ENCODE data around the gene KCNA2. TPM values are rescaled to one million over a fixed set of nuclear protein-coding genes. Genes with fewer than 3 reads are reported as not detected.

Gene KCNA2
- polyA plus RNA-seq, 1 of the 3 experiments (the other 2 are of a cell fraction): not detected

- TF ChIP-seq NFIC (IDR thresholded peaks at IDR 0.05; ENCODE audit: borderline replicate concordance): no peak
- no peak for TF ChIP-seq NRF1 (IDR thresholded peaks at IDR 0.05; ENCODE audit: low read depth, low read length)
- TF ChIP-seq RXRA (IDR thresholded peaks at IDR 0.05; ENCODE audit: borderline replicate concordance, low read depth): no peak
- TF ChIP-seq MXI1 (IDR thresholded peaks at IDR 0.05; ENCODE audit: low read depth, low read length): no peak
- TF ChIP-seq TCF12 (IDR thresholded peaks at IDR 0.05): no peak
- no peak for TF ChIP-seq PBX3 (IDR thresholded peaks at IDR 0.05)
- TF ChIP-seq TEAD4 (IDR thresholded peaks at IDR 0.05; ENCODE audit: borderline replicate concordance, insufficient read depth): no peak
- no peak for TF ChIP-seq FOSL2 (IDR thresholded peaks at IDR 0.05; ENCODE audit: borderline replicate concordance, low read depth)
- TF ChIP-seq GATA2 (CRISPR knock-in tag; IDR thresholded peaks at IDR 0.05): no peak
- TF ChIP-seq CTCF (IDR thresholded peaks at IDR 0.05): no peak
- TF ChIP-seq FOXJ3 (CRISPR knock-in tag; IDR thresholded peaks at IDR 0.05): no peak
- TF ChIP-seq USF1 (IDR thresholded peaks at IDR 0.05; ENCODE audit: borderline replicate concordance, low read depth): no peak
- TF ChIP-seq REST (IDR thresholded peaks at IDR 0.05; ENCODE audit: low read depth, low read length): no peak
- no peak for TF ChIP-seq EZH2phosphoT487 (IDR thresholded peaks at IDR 0.05; ENCODE audit: borderline replicate concordance, low read depth)
- no peak for TF ChIP-seq RCOR1 (IDR thresholded peaks at IDR 0.05; ENCODE audit: low read length)
- TF ChIP-seq CHD2 (IDR thresholded peaks at IDR 0.05; ENCODE audit: low read length, partially characterized antibody): no peak
- no peak for TF ChIP-seq POLR2AphosphoS5 (IDR thresholded peaks at IDR 0.05; ENCODE audit: low read depth, low read length)
- no peak for TF ChIP-seq USF2 (IDR thresholded peaks at IDR 0.05; ENCODE audit: borderline replicate concordance, low read depth, low read length)
- no peak for TF ChIP-seq ZBTB33 (IDR thresholded peaks at IDR 0.05; ENCODE audit: borderline replicate concordance, low read depth)
- H3F3A ChIP-seq (replicated peaks; ENCODE audit: insufficient read depth): no peaks in the 10 kb centered on the region
- WGBS (ENCODE audit: low lambda C conversion rate): 38% methylated on average over 2 of the region's 2 CpGs
- H3K79me2 ChIP-seq (ENCODE audit: insufficient read depth): no peaks in the 10 kb centered on the region
- no peak for DNase-seq
- CTCF ChIA-PET: interaction anchor here (1.3 to 22.5 kb wide), 6 partner anchors 9 to 149 kb away, joined by 4 to 204 read pairs (median 8); no protein-coding TSS in a partner anchor
- no peak overlapping the region for H3K27ac ChIP-seq (ENCODE audit: low read depth in 2 of 2, low read length in 1 of 2)
- H3K4me2 ChIP-seq: no peak overlapping the region
- no peaks in the 10 kb centered on the region for H4K20me1 ChIP-seq (ENCODE audit: insufficient read depth)
- no peaks in the 10 kb centered on the region; a peak in 1 of 4 replicates for H3K4me1 ChIP-seq (ENCODE audit: control insufficient read depth in 1 of 2, insufficient read depth in 2 of 2, low read depth in 1 of 2, low read length in 1 of 2)
- no peaks in the 10 kb centered on the region for H3K36me3 ChIP-seq (replicated peaks in 1 of 2; ENCODE audit: control insufficient read depth in 1 of 2, insufficient read depth in 2 of 2, low read length in 1 of 2)
- peaks cover 11% of the 10 kb centered on the region; the same call in 1 of the 2 replicates for H3K27me3 ChIP-seq (ENCODE audit: insufficient read depth)
- H2AFZ ChIP-seq (ENCODE audit: low read depth): no peak overlapping the region
- no peak overlapping the region for H3K9ac ChIP-seq
- H3K9me3 ChIP-seq: no peaks in the 10 kb centered on the region
- POLR2A ChIA-PET: no interaction called here
- H3K9me2 ChIP-seq: no peaks in the 10 kb centered on the region
- H3K4me3 ChIP-seq (ENCODE audit: low read depth in 2 of 2, low read length in 1 of 2): no peak overlapping the region
These were observed 27.5 kb upstream of the KCNA2 start for GRCh38 chr1:110633646-110634030.

Measured in SK-N-SH (cell line).